GM19099 (cell line): ENCODE measurements around the gene IGFBP2.

Source experiments
- POLR2A ChIP-seq: IDR thresholded peaks from 3 replicates; pipeline ENCODE4 v1.6.1; 2011; ENCODE audit warnings: low read depth; ENCODE audit not compliant: insufficient read length; ENCODE audit errors: extremely low read depth

IGFBP2 gene

GRCh38 chr2:216603884-216604245, 29.4 kb upstream of the IGFBP2 start:
- TF ChIP-seq POLR2A: no peak

GRCh38 chr2:216604458-216604857, 28.8 kb upstream of the IGFBP2 start:
- no peak for TF ChIP-seq POLR2A

- TF ChIP-seq POLR2A: no peak
These were observed 26.5 kb upstream of the IGFBP2 start for GRCh38 chr2:216606551-216607276.

DNA sequence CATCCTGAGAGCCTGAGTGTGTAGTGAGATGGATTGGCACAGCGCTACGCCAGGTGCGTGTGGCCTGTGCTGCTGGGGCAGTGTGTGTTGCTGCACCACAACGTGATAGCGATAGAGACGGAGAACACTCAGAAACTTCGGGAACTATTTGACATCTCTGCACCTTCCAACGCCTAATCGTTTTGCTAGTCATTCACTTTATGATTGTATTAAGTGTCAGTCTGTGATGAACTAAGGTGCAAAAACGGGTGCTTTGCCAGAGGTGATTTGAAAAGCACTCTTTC, 26.0 kb upstream of the IGFBP2 start:
- TF ChIP-seq POLR2A: no peak

DNA sequence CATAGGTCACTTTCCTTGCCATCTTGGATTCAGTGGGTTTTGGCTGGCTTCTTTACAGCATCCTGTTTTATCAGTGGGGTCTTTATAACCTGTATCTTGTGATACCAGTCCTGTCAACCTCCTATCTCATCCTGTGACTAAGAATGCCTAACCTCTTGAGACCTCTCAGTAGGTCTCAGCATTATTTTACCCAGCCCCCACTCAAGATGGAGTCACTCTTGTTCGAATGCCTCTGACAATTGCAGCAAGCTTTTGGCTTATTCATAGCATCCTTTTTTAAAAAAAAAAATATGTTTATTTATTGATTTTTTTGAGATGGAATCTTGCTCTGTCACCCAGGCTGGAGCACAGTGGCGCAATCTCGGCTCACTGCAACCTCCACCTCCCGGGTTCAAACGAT, 24.7 kb upstream of the IGFBP2 start:
- TF ChIP-seq POLR2A: no peak

DNA sequence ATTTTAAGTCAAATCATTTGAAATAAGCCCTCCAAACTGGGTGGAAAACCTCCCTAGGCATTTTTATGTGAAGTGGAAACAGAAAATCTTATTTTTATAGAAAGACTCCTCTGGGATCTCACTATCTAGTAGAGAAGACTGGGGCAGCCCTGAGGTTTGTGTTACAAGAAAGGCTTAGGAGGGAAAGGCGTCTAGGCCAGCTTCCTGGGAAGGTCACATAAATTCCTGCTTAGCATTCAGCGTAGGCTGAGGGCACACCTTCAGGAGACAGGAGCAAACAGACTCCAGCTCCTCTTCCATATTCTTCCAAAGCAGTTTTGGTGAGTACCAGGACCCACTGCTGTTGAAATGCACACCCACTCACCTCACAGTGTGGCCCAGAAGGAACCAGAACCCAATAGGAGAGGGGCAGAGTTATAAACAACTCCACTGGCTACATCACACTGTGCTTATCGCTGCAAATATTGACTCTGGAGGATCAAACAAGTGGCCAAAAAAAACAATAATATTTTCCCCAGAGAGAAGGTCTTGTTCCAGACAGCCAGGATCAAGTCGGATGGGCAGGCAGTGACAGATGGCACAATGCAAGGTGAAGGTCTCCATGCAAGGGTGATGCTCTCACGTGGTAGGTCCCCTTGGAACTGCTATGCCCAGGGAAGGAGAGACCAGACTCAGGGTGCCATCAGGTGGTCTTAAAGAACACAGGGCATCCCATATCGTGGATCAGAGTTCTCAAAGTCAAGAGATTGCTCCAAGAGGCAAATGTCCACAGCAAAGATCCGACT, 17.7 kb upstream of the IGFBP2 start:
- TF ChIP-seq POLR2A: no peak

GRCh38 chr2:216616083-216616678, 17.0 kb upstream of the IGFBP2 start:
- TF ChIP-seq POLR2A: no peak

DNA sequence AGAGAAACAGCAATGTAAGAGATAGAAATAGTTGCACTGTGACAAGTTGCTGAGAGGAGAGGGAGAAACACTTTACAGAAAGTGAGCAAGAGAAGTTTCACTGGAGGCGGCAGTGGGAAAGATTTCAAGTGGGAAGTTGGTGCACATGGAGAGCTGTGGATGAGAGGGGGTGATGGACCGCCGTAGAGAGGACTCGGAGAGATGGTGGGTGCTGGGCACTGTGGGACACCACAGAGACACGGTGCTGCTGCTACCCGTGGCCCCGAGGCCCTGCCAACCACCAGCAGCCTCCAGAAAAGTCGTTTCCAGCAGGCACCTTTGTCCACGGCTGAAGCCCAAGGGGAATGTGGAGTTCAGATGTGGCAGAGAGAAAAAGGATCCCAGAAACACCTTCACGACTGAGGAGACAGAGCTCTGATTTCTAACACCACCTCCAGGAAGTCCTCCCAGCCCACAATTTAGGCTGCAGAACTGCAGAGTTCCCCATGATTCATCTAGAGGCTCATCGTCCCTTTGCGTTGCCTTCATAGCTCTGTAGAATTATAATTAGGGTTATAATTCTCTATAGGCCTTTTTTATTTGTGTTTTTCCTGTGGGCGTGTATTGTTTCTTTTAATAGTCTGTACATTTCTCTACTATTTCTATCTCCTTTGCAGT, 15.9 kb upstream of the IGFBP2 start:
- no peak for TF ChIP-seq POLR2A

DNA sequence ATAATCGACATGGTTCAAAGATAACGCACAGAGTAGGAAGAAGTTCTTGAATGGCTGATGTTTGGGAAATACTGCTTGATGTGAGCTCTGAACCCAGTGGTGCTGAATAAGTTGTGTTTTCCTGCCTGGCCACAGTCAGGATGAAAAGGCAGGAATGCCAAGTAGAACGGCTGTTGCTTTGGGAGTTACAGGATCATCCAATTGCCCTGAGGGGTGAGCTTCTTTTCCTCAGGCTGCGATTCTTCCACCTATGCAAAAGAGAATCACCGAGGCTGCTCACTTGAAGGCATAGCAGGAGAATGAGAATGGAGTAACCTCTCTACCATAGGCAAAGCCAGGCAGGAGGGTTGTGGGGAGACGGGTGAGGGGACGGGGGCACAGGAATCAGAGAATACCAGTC, 14.4 kb upstream of the IGFBP2 start:
- TF ChIP-seq POLR2A: no peak

DNA sequence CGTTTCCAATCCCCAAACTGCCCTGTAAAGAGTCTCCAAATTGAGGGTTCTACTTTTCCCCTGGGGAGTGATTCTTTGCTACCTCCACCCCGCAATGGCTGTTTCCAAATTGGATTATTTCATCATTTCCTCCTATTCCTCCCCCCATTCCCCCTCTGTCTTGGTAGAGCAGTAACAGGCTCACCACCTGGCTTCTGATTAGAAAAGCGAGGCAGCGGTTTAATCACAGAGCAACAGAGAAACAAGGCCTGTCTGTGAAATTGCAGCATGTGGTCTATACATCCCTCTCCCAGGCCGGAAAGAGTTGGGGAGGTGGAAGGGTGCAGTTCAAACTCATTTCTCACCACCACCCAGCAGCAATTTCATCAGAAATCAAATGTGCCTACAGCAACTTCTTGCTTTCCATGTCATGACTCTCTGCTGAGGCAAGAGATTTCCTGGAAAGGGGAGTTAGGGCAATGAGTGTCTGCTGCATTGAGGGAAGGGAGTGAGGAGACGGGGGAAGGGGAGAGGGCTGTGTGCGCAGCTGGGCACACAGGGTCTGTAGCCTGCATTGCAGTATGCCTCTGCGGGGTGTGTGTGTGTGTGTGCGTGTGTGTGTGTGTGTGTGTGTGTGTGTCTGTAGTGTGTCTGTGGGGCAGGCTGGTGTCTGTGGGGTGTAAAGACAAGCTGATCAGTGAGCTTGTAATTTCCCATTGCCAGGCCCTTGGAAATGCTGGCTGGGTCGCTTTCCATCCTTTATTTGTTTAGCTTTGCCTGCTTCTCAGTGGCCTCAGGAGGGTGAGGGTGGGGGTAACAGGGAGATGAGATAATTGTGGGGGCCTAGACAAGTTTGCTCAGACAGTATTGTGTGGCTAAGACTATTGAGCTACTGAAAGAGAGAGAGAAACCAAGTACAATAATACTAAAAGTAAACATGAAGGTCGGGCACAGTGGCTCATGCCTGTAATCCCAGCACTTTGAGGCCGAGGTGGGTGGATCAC, 13.5 kb upstream of the IGFBP2 start:
- TF ChIP-seq POLR2A: no peak

DNA sequence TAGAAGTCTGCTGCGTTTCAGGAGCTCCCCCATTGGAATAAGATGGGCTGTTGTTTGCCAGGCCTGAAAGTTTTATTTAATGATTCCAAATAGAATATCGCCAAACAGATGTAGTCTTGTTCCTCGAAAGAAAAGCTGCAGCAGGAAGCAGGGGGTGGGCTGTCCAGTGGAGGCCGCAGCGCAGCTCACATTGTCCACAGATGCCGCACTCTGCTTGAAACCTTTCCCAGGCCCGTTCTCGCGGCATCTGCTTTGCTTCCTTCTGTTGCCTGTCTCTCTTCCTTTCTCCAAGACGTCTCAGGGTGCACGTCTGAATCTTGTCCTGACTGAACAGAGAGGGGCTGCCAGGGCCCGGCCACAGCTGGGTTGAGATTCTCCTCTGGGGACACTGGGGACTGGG, 12.4 kb upstream of the IGFBP2 start:
- TF ChIP-seq POLR2A: no peak

- no peak for TF ChIP-seq POLR2A
These were observed 11.9 kb upstream of the IGFBP2 start for GRCh38 chr2:216621292-216621691.

GRCh38 chr2:216622526-216622925, 10.7 kb upstream of the IGFBP2 start:
- no peak for TF ChIP-seq POLR2A

- no peak for TF ChIP-seq POLR2A
These were observed 9.0 kb upstream of the IGFBP2 start for GRCh38 chr2:216624251-216624650.
